ENCODE results near the gene BAIAP2L1. TPM values are rescaled to one million over a fixed set of nuclear protein-coding genes. Genes with fewer than 3 reads are reported as not detected.

The BAIAP2L1 gene
- total RNA-seq, 3 donors from 2014 or later = 1.3 to 11.0 (median 8.5) TPM

- H3K9me3 ChIP-seq = no peaks in the 10 kb centered on the region
- no peak overlapping the region for H3K4me3 ChIP-seq
- no peaks in the 10 kb centered on the region for H3K4me1 ChIP-seq
- H3K36me3 ChIP-seq = no peaks in the 10 kb centered on the region
- intact Hi-C loops (cut with DNase I; ENCODE audit: low total_unique reads) = no loop called here
- no peak for TF ChIP-seq CTCF (IDR thresholded peaks at IDR 0.05)
- TF ChIP-seq POLR2A (IDR thresholded peaks at IDR 0.05) = no peak
- TF ChIP-seq POLR2AphosphoS5 (IDR thresholded peaks at IDR 0.05) = no peak
- no peak overlapping the region for H3K27ac ChIP-seq
- no peak for DNase-seq (ENCODE audit: low spot score in 2 of 2)
- no peaks in the 10 kb centered on the region for H3K27me3 ChIP-seq
Observed at GRCh38 chr7:98242342-98242741, 158.5 kb downstream of the BAIAP2L1 start.

DNA sequence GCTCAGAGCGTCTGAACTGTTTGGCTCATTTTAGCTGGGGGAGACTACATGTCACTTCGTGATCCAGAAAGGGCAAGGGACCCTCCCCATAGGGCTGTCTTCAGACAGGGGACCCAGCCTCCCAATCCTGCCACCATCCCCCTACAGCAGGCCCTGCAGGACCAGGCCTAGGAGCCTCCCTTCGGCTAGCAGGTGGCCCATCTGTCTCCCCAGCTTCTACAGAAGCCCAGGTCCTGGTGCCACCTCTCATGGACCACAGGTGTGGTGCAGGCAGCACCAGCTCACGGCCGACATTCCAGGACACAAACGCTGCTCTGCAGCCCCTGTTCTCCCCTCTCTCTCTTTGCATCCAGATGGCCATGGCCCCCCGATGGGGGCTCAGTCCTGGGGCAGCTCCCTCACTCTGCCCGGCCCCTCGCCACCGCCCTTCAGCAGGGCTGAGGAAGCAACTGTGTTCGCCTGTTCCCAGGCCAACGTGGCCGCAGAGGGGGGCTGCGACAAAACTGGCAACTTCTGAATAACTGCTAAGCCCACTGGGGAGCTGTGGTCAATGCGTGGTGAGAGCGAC is 159.1 kb downstream of the BAIAP2L1 start:
- Histone ChIP-seq H3K27ac (no peak overlapping the region), H3K36me3 (no peaks in the 10 kb centered on the region), H3K4me1 (no peaks in the 10 kb centered on the region), H3K27me3 (no peaks in the 10 kb centered on the region), H3K4me3 (no peak overlapping the region), H3K9me3 (no peaks in the 10 kb centered on the region)
- TF ChIP-seq POLR2AphosphoS5 (IDR thresholded peaks at IDR 0.05) (no peak), POLR2A (IDR thresholded peaks at IDR 0.05) (no peak), CTCF (IDR thresholded peaks at IDR 0.05) (no peak)
- intact Hi-C loops (cut with DNase I; ENCODE audit: low total_unique reads) = no loop called here
- DNase-seq (ENCODE audit: low spot score in 2 of 2) = no peak

Other genes with a start within 250 kb of the BAIAP2L1 start
- 1 to 10 TPM in 1 of 3 donors, under 1 TPM in 1, not detected in 1; 0.59 to 2.3 TPM for gene BHLHA15, start 189.7 kb downstream of the BAIAP2L1 start, total RNA-seq
- gene TECPR1, start 148.9 kb downstream of the BAIAP2L1 start, total RNA-seq = 10 to 100 TPM; 14.7 to 29.7 (median 28.8) TPM
- gene BRI3, start 119.4 kb downstream of the BAIAP2L1 start, total RNA-seq = 10 to 100 TPM; 38.8 to 85.5 (median 56.4) TPM
- 1 to 10 TPM; 1.5 to 3.3 (median 3.2) TPM for gene NPTX2, start 216.2 kb upstream of the BAIAP2L1 start, total RNA-seq